IMR-90 (cell line): ENCODE data around the gene EDN2. TPM values are rescaled to one million over a fixed set of nuclear protein-coding genes. Genes with fewer than 3 reads are reported as not detected.

Experiments
- ATAC-seq: fragments of 200-7000 bp; cut with Tn5 transposase; 2 replicates; pipeline ENCODE4 v1.9.1; 2020; ENCODE audit warnings: low read depth, mild to moderate bottlenecking, moderate library complexity
- BruUV-seq: library from RNA; stranded (reverse); fragments of 400-500 nt; replicated peaks from 2 replicates; lab custom pipeline; 2021; lab: Mats Ljungman, UMichigan
- CTCF ChIA-PET: fragments of 300-600 bp; formaldehyde crosslinking; extraction: SDS; loops from one replicate; lab custom pipeline; 2021; ENCODE audit warnings: antibody characterized with exemption; lab: Yijun Ruan, JAX
- POLR2A ChIA-PET: fragments of 300-600 bp; sonication (Branson Sonifier 250); formaldehyde crosslinking; loops from one replicate; lab custom pipeline; 2022; ENCODE audit warnings: antibody characterized with exemption; ENCODE audit not compliant: unreplicated experiment; lab: Charles Lee
- DNase-seq: peaks from one replicate; pipeline ENCODE4 v3.0.0; 2013
- H2AFZ ChIP-seq: replicated peaks from 2 replicates; pipeline ENCODE3; 2013; ENCODE audit warnings: low read length, mild to moderate bottlenecking; ENCODE audit not compliant: poor library complexity
- H2AK5ac ChIP-seq: 2 replicates; pipeline ENCODE4 v1.6.1; 2013; ENCODE audit warnings: low read depth, low read length, inconsistent platforms
- H2AK9ac ChIP-seq: replicated peaks from 2 replicates; pipeline ENCODE3; 2013; ENCODE audit warnings: mild to moderate bottlenecking, low read depth, low read length, moderate library complexity; ENCODE audit not compliant: poor library complexity
- H2BK120ac ChIP-seq: 2 replicates; pipeline ENCODE4 v1.6.1; 2013; ENCODE audit warnings: low read depth, low read length, inconsistent platforms
- H2BK15ac ChIP-seq: 3 replicates; pipeline ENCODE4 v1.6.1; 2013; ENCODE audit warnings: low read depth, low read length, inconsistent platforms
- H2BK20ac ChIP-seq: 2 replicates; pipeline ENCODE4 v1.6.1; 2013; ENCODE audit warnings: low read depth, mild to moderate bottlenecking, inconsistent platforms, low read length, moderate library complexity
- H2BK5ac ChIP-seq: 2 replicates; pipeline ENCODE4 v1.6.1; 2013; ENCODE audit warnings: mild to moderate bottlenecking, low read depth, low read length, inconsistent platforms; ENCODE audit not compliant: poor library complexity, severe bottlenecking
- H3K14ac ChIP-seq: replicated peaks from 2 replicates; pipeline ENCODE4 v1.6.1; 2013; ENCODE audit warnings: low read depth, low read length, inconsistent platforms
- H3K18ac ChIP-seq: 2 replicates; pipeline ENCODE4 v1.6.1; 2013; ENCODE audit warnings: low read depth, low read length, control low read depth
- H3K23ac ChIP-seq: 2 replicates; pipeline ENCODE4 v1.6.1; 2013; ENCODE audit warnings: low read depth, low read length, inconsistent platforms
- H3K27ac ChIP-seq: 2 replicates; pipeline ENCODE4 v1.5.1; 2013; ENCODE audit warnings: mild to moderate bottlenecking, control low read depth, low read length; ENCODE audit not compliant: insufficient read depth
- H3K27me3 ChIP-seq: 2 replicates; pipeline ENCODE4 v1.6.1; 2013; ENCODE audit warnings: low read length; ENCODE audit not compliant: control insufficient read depth, insufficient read depth
- H3K36me3 ChIP-seq: 2 replicates; pipeline ENCODE4 v1.6.1; 2013; ENCODE audit warnings: low read length, mixed read lengths; ENCODE audit not compliant: control insufficient read depth, insufficient read depth
- H3K4ac ChIP-seq: 2 replicates; pipeline ENCODE4 v1.6.1; 2013; ENCODE audit warnings: low read depth, low read length, inconsistent platforms
- H3K4me1 ChIP-seq: 2 replicates; pipeline ENCODE4 v1.6.1; 2013; ENCODE audit warnings: low read length, mixed read lengths; ENCODE audit not compliant: control insufficient read depth, insufficient read depth
- H3K4me2 ChIP-seq: 2 replicates; pipeline ENCODE4 v1.6.1; 2013; ENCODE audit warnings: low read depth, mild to moderate bottlenecking, control low read depth, low read length, moderate library complexity
- H3K4me3 ChIP-seq: 2 replicates; pipeline ENCODE4 v1.5.1; 2013; ENCODE audit warnings: low read depth, mild to moderate bottlenecking, control low read depth, low read length, moderate library complexity; ENCODE audit not compliant: insufficient read depth
- H3K56ac ChIP-seq: 2 replicates; pipeline ENCODE4 v1.6.1; 2013; ENCODE audit warnings: low read length, inconsistent platforms; ENCODE audit not compliant: insufficient read depth; ENCODE audit errors: extremely low read depth
- H3K79me1 ChIP-seq, 2 experiments: 2 replicates each; pipeline ENCODE4 v1.6.1; 2013; ENCODE audit warnings: low read length in 2 of 2, inconsistent platforms in 1 of 2, low read depth in 1 of 2
- H3K9ac ChIP-seq: 2 replicates; pipeline ENCODE4 v1.6.1; 2013; ENCODE audit warnings: low read depth, low read length, control low read depth
- H3K9me1 ChIP-seq: 2 replicates; pipeline ENCODE4 v1.6.1; 2013; ENCODE audit warnings: low read length, inconsistent platforms; ENCODE audit not compliant: insufficient read depth
- H3K9me3 ChIP-seq: 2 replicates; pipeline ENCODE4 v1.6.1; 2013; ENCODE audit warnings: low read length; ENCODE audit not compliant: control insufficient read depth, insufficient read depth
- H4K20me1 ChIP-seq: 2 replicates; pipeline ENCODE4 v1.6.1; 2013; ENCODE audit warnings: low read length, inconsistent platforms; ENCODE audit not compliant: insufficient read depth
- H4K5ac ChIP-seq: 2 replicates; pipeline ENCODE4 v1.6.1; 2013; ENCODE audit warnings: mild to moderate bottlenecking, low read depth, low read length, control low read depth
- H4K8ac ChIP-seq, 2 experiments: 2 replicates each; pipeline ENCODE4 v1.6.1; 2013; ENCODE audit warnings: low read depth in 2 of 2, low read length in 2 of 2, control low read depth in 1 of 2, inconsistent platforms in 1 of 2
- H4K91ac ChIP-seq: 2 replicates; pipeline ENCODE4 v1.6.1; 2013; ENCODE audit warnings: low read depth, low read length, inconsistent platforms; ENCODE audit not compliant: insufficient read depth
- CEBPB ChIP-seq: IDR thresholded peaks from 2 replicates; pipeline ENCODE4 v1.6.1; 2012; ENCODE audit warnings: low read depth, low read length, improper control_type of control experiment
- MAFK ChIP-seq: IDR thresholded peaks from 2 replicates; pipeline ENCODE4 v1.6.1; 2012; ENCODE audit warnings: low read depth, low read length, improper control_type of control experiment
- WGBS, 2 experiments: methylation state at CpG; one replicate each; pipeline versions ENCODE4 v1.1.5 to v1.1.7; 2013; ENCODE audit warnings: missing lambda C conversion rate in 2 of 2; ENCODE audit not compliant: insufficient read length in 1 of 2; ENCODE audit errors: extremely low coverage in 2 of 2; 5-methylcytosine and 5-hydroxymethylcytosine counted together
- dilution Hi-C: fragments of 300-500 bp; cut with HindIII; formaldehyde crosslinking; loops from one replicate; pipeline ENCODE4 v1.14.3; 2018; ENCODE audit warnings: low sequenced_read_pairs; ENCODE audit not compliant: unreplicated experiment
- in situ Hi-C: fragments of 300-500 bp; cut with MboI; formaldehyde crosslinking; loops from 3 replicates; pipeline ENCODE4 v1.14.3; 2019; ENCODE audit warnings: low sequenced_read_pairs, inconsistent platforms, mixed read lengths
- intact Hi-C: fragments of 100-400 bp; cut with micrococcal nuclease; formaldehyde crosslinking; loops from 2 replicates; pipeline ENCODE4 v1.10.0; 2022
- polyA plus RNA-seq, 3 experiments: library from polyadenylated mRNA; depleted of rRNA; stranded (reverse); fragments of >200 nt; gene quantifications; 2 replicates each; pipeline ENCODE4 v1.2.3, GENCODE V29; 2012; ENCODE audit warnings: low replicate concordance in 1 of 3
- total RNA-seq: library from RNA; depleted of rRNA; stranded (reverse); fragments of >200 nt; gene quantifications from 2 replicates; pipeline ENCODE4 v1.2.3, GENCODE V29; 2012

Gene EDN2
- total and polyA plus RNA-seq, 2 of the 4 experiments (the other 2 are of a cell fraction), result 0.27 TPM; not detected in 1

DNA sequence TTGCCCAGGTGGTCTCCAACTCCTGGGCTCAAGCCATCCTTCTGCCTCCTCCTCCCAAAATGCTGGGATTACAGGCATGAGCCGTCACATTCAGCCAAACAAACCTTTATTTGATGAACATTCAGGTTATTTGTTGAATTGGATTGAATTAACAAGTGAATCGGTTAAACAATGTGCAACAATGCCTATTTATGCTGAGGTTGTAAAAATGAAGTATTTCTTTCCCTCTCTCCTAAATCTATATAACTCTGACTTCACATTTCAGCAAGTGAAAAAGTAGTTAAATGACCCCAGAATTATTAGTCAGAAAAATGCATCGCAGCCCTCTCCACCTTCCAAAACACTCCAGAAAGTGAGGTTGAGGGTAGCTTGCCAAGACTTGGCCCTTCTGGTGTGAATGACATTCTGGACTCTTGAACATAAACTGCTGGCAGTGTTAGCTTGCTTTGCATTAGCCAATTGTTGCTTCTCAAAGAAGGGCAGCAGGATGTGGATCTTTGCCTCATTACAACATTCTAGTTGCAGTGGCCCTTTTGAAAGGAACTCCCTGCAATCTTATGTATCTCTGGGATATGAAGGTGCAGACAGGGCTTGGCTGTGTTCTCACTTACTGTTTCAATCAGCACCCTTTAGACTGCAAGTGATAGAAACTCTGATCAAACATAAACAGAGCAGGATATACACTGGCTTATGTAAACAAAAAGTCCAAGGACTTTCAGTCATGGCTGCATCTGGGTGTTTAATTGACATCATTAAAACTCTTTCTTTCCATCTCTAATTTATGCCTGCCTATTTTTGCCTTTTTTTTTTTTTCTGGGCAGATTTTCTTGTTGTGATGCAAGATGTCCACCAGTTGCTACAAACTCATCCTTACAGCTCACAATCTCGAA lies 22.4 kb downstream of the EDN2 start:
- Histone ChIP-seq H3K27ac (no peak overlapping the region), H4K91ac (no peak overlapping the region), H3K9ac (no peak overlapping the region), H3K4me2 (no peak overlapping the region), H2BK20ac (no peak overlapping the region), H2AK5ac (no peak overlapping the region), H3K18ac (no peak overlapping the region), H3K4ac (no peak overlapping the region), H2BK5ac (no peak overlapping the region), H4K5ac (no peak overlapping the region), H3K56ac (no peak overlapping the region), H3K4me3 (no peak overlapping the region), H2AK9ac (no peak overlapping the region), H3K14ac (no peak overlapping the region), H2AFZ (no peak overlapping the region), H2BK15ac (no peak overlapping the region), H3K27me3 (peaks cover 37% of the 10 kb centered on the region), H3K79me1 (no peaks in the 10 kb centered on the region), H3K4me1 (peaks cover 2% of the 10 kb centered on the region; the same call in 1 of the 2 replicates), H3K9me3 (no peaks in the 10 kb centered on the region), H4K20me1 (no peaks in the 10 kb centered on the region), H3K9me1 (no peaks in the 10 kb centered on the region), H3K23ac (no peak overlapping the region), H4K8ac (no peak overlapping the region), H3K36me3 (no peaks in the 10 kb centered on the region), H2BK120ac (no peak overlapping the region)
- dilution Hi-C loops (no loop called here), in situ Hi-C loops (no loop called here), intact Hi-C loops (no loop called here)
- ATAC-seq (peak; percentile 48; the same call in 1 of the 2 replicates), DNase-seq (no peak)
- ChIA-PET POLR2A (no interaction called here), CTCF (interaction anchor here (0.9 kb wide), 1 partner anchor 179 kb away, joined by 4 read pairs; no protein-coding TSS in a partner anchor)
- WGBS, 2 experiments, result no CpG with 5 or more reads among the region's 4 CpGs
- BruUV-seq, result no TSS peak
- peak; percentile 74 for TF ChIP-seq MAFK
- TF ChIP-seq CEBPB, result no peak
